Measurements from ENCODE around the gene SRP14. TPM values are rescaled to one million over a fixed set of nuclear protein-coding genes. Genes with fewer than 3 reads are reported as not detected.

The SRP14 gene
- total RNA-seq, 1 experiment from 2014 or later: 200 TPM

- peaks cover 34 to 41% of the 10 kb centered on the region in 2 experiments for H3K4me1 Mint-ChIP-seq
- Histone ChIP-seq H3K79me1 (ENCODE audit: insufficient read depth, low read depth, low read length, poor library complexity, severe bottlenecking) (no peaks in the 10 kb centered on the region), H3K4me2 (ENCODE audit: insufficient read depth, insufficient read length, low read length) (peak overlapping the region; percentile 20), H2BK20ac (ENCODE audit: low read depth, low read length, poor library complexity, severe bottlenecking) (no peak overlapping the region), H3T11ph (ENCODE audit: low read length) (no peak overlapping the region), H2BK120ac (ENCODE audit: low read depth, low read length, poor library complexity, severe bottlenecking) (no peak overlapping the region), H3K14ac (ENCODE audit: insufficient read depth, low read length) (no peak overlapping the region; the same call in 1 of the 2 replicates), H3K4ac (ENCODE audit: low read depth, low read length) (no peak overlapping the region), H3K56ac (ENCODE audit: insufficient read length, low read depth, low read length) (no peak overlapping the region), H4K20me1 (ENCODE audit: control insufficient read depth, insufficient read depth, insufficient read length) (no peaks in the 10 kb centered on the region), H2BK12ac (ENCODE audit: insufficient read length, low read depth, low read length) (no peak overlapping the region), H4K5ac (ENCODE audit: insufficient read length, low read depth, low read length) (no peak overlapping the region), H3K79me2 (ENCODE audit: insufficient read depth, low read length) (no peaks in the 10 kb centered on the region), H2AFZ (ENCODE audit: low read length) (peak overlapping the region; percentile 72), H3K23me2 (ENCODE audit: insufficient read length, low read depth, low read length, poor library complexity, severe bottlenecking) (no peaks in the 10 kb centered on the region), H3K27me3 (ENCODE audit: insufficient read depth, low read length) (no peaks in the 10 kb centered on the region; the same call in 1 of the 2 replicates), H4K8ac (replicated peaks; ENCODE audit: insufficient read length, low read depth, low read length) (no peak overlapping the region), H3K9ac (ENCODE audit: extremely low read depth, insufficient read length, low read length) (no peak overlapping the region), H3K18ac (ENCODE audit: insufficient read length, low read depth, low read length) (peak overlapping the region; percentile 13), H4K91ac (ENCODE audit: insufficient read length, low read depth, low read length) (no peak overlapping the region), H3K27ac (ENCODE audit: insufficient read length, low read depth, low read length) (no peak overlapping the region), H2AK5ac (ENCODE audit: insufficient read length, low read length) (no peak overlapping the region), H3K4me1 (ENCODE audit: insufficient read depth, low read length) (peaks cover 2% of the 10 kb centered on the region; the same call in 1 of the 2 replicates), H3K9me3 (ENCODE audit: control insufficient read depth, low read depth, low read length) (no peaks in the 10 kb centered on the region), H3K23ac (ENCODE audit: insufficient read length, low read depth, low read length) (no peak overlapping the region), H2BK5ac (ENCODE audit: insufficient read length, low read length) (no peak overlapping the region), H2BK15ac (ENCODE audit: low read depth, low read length) (no peak overlapping the region)
- peak overlapping the region; percentile 29 to 35 for H3K4me3 Mint-ChIP-seq
- no peaks in the 10 kb centered on the region for H3K36me3 Mint-ChIP-seq (ENCODE audit: insufficient read depth in 1 of 3, low read depth in 3 of 3)
- peak; percentile 71 for DNase-seq
- TF ChIP-seq CTCF (conservative IDR thresholded peaks at IDR 0.05): peak; percentile 24; the same call in 1 of the 3 replicates
- peaks cover 54% of the 10 kb centered on the region for H3K27me3 Mint-ChIP-seq (ENCODE audit: low read depth)
- H3K9me3 Mint-ChIP-seq: no peaks in the 10 kb centered on the region
- H3K27ac Mint-ChIP-seq: peak overlapping the region in 2 of 3 experiments; percentile 19 to 78; a peak in 2 of 7 replicates
- no CpG with 5 or more reads among the region's 12 CpGs for WGBS (ENCODE audit: extremely low coverage, insufficient read length, low lambda C conversion rate)
These were observed 42.8 kb upstream of the SRP14 start for GRCh38 chr15:40081691-40082194.
